Spinal cord (tissue), 10 donors: ENCODE results near the gene TP53INP2. TPM values are rescaled to one million over a fixed set of nuclear protein-coding genes. Genes with fewer than 3 reads are reported as not detected.
"Not testable (repeated sequence)": the region's sequence is repeated elsewhere in the genome, so short reads cannot be mapped to it uniquely, and the experiment has no call there.

Source experiments
- DNase-seq, 6 donors: peaks; one replicate each; pipeline versions ENCODE4 v3.0.0 to v3.0.0-alpha.2; 2013 to 2015; ENCODE audit warnings: low spot score in 6 of 6, low read depth in 4 of 6
- H3K27ac ChIP-seq: one replicate; pipeline ENCODE4 v1.5.1; 2013; ENCODE audit warnings: low read depth, low read length, control low read depth
- H3K27me3 ChIP-seq: one replicate; pipeline ENCODE4 v1.6.1; 2013; ENCODE audit warnings: low read length; ENCODE audit not compliant: control insufficient read depth, insufficient read depth
- H3K36me3 ChIP-seq: one replicate; pipeline ENCODE4 v1.6.1; 2013; ENCODE audit warnings: low read length; ENCODE audit not compliant: control insufficient read depth, insufficient read depth
- H3K4me1 ChIP-seq: one replicate; pipeline ENCODE4 v1.6.1; 2013; ENCODE audit warnings: low read length; ENCODE audit not compliant: control insufficient read depth, insufficient read depth
- H3K4me3 ChIP-seq: one replicate; pipeline ENCODE4 v1.5.1; 2013; ENCODE audit warnings: low read depth, low read length, control low read depth
- H3K9me3 ChIP-seq: one replicate; pipeline ENCODE4 v1.6.1; 2013; ENCODE audit warnings: low read length; ENCODE audit not compliant: control insufficient read depth, insufficient read depth
- WGBS: methylation state at CpG from one replicate; pipeline ENCODE4 v1.1.5; 2013; ENCODE audit warnings: missing lambda C conversion rate; ENCODE audit not compliant: insufficient coverage; 5-methylcytosine and 5-hydroxymethylcytosine counted together
- polyA plus RNA-seq, 2 donors: library from polyadenylated mRNA; unstranded; fragments of 120-200 nt; gene quantifications; one replicate each; pipeline ENCODE4 v1.2.1, GENCODE V29; 2013; ENCODE audit not compliant: insufficient read length in 2 of 2
- total RNA-seq, 2 donors: library from RNA; depleted of rRNA in 1 of 2; stranded (reverse); fragments of 120-200 nt in 1 of 2; fragments of >200 nt in 1 of 2; gene quantifications; one replicate each; pipeline versions ENCODE4 v1.2.3 to v1.2.4, GENCODE V29; 2013 to 2014
- donor health status: healthy.

The TP53INP2 gene
- total and polyA plus RNA-seq, 4 donors, result 11.3 to 57.0 (median 32.7) TPM

- H3K27ac ChIP-seq, result no peak overlapping the region
- no peaks in the 10 kb centered on the region for H3K9me3 ChIP-seq
- peaks cover 21% of the 10 kb centered on the region for H3K4me1 ChIP-seq
- 84% methylated on average over 9 of the region's 9 CpGs for WGBS
- peaks cover 32% of the 10 kb centered on the region for H3K36me3 ChIP-seq
- no peak for DNase-seq
- H3K4me3 ChIP-seq, result no peak overlapping the region
- no peaks in the 10 kb centered on the region for H3K27me3 ChIP-seq
Observed at GRCh38 chr20:34710861-34711574, 6.9 kb downstream of the TP53INP2 start.

- Histone ChIP-seq H3K4me1 (peaks cover 21% of the 10 kb centered on the region), H3K4me3 (no peak overlapping the region), H3K27me3 (no peaks in the 10 kb centered on the region), H3K9me3 (no peaks in the 10 kb centered on the region), H3K27ac (no peak overlapping the region), H3K36me3 (peaks cover 35% of the 10 kb centered on the region)
- WGBS, result 94% methylated on average over 3 of the region's 3 CpGs
- no peak for DNase-seq
Observed at GRCh38 chr20:34711813-34712430, 7.8 kb downstream of the TP53INP2 start.

GRCh38 chr20:34712525-34713192, 8.5 kb downstream of the TP53INP2 start:
- Histone ChIP-seq H3K9me3 (no peaks in the 10 kb centered on the region), H3K36me3 (peaks cover 36% of the 10 kb centered on the region), H3K4me1 (peaks cover 21% of the 10 kb centered on the region), H3K4me3 (no peak overlapping the region), H3K27ac (no peak overlapping the region), H3K27me3 (no peaks in the 10 kb centered on the region)
- DNase-seq, result no peak
- WGBS, result 80% methylated on average over 1 of the region's 5 CpGs

DNA sequence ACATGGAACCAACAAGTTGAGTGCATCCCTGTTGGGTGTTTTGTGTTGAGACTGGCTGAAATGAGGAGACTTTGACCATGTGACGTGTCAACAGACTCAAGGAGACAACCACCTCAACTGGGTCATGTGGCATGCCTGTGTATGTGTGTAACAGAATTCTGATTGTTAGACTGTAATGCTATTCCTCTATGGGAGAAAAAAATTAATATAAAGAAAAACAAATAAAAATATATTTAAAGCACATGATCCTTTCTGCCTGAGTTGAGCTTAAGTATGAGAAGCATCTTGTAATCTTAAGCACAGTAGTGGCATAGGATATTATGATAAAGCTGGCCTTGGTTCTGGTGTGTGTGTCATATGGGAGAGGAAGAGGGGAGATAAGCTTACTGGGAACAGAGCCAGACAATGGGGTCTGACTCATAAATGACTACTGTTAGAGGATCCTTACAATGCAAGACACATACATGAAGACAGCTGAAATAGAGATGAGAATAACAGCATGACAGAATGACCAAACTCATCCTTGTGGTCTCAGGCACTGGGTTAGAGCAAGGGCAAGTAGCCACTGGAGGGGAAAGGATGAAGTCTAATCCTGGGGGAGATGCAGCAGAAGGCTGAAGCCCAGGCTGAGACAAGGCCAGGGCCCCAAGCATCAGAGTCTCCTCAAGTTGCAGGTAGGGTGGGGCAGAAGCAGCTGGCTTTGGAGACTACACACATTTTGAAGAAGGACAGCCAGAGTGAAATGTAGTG, 9.2 kb downstream of the TP53INP2 start:
- peaks cover 21% of the 10 kb centered on the region for H3K4me1 ChIP-seq
- H3K27me3 ChIP-seq, result no peaks in the 10 kb centered on the region
- no peak overlapping the region for H3K4me3 ChIP-seq
- no peaks in the 10 kb centered on the region for H3K9me3 ChIP-seq
- no CpG with 5 or more reads among the region's 1 CpG for WGBS
- H3K27ac ChIP-seq, result no peak overlapping the region
- peak in 2 of 6 donors; percentile 56 to 73 for DNase-seq
- peaks cover 36% of the 10 kb centered on the region for H3K36me3 ChIP-seq

- not testable (repeated sequence) for H3K4me3 ChIP-seq, H3K27ac ChIP-seq, DNase-seq, H3K9me3 ChIP-seq, H3K27me3 ChIP-seq
- WGBS, result 95% methylated on average over 8 of the region's 10 CpGs
- Histone ChIP-seq H3K4me1 (peaks cover 14% of the 10 kb centered on the region), H3K36me3 (peaks cover 36% of the 10 kb centered on the region)
Observed at GRCh38 chr20:34713944-34714515, 9.9 kb downstream of the TP53INP2 start.

GRCh38 chr20:34715384-34715783, 11.2 kb downstream of the TP53INP2 start:
- H3K27me3 ChIP-seq, result no peaks in the 10 kb centered on the region
- no peaks in the 10 kb centered on the region for H3K9me3 ChIP-seq
- H3K4me3 ChIP-seq, result no peak overlapping the region
- H3K4me1 ChIP-seq, result peaks cover 5% of the 10 kb centered on the region
- no peak for DNase-seq
- H3K27ac ChIP-seq, result no peak overlapping the region
- WGBS, result 100% methylated on average over 2 of the region's 4 CpGs
- H3K36me3 ChIP-seq, result peaks cover 36% of the 10 kb centered on the region

- no peaks in the 10 kb centered on the region for H3K9me3 ChIP-seq
- no peaks in the 10 kb centered on the region for H3K27me3 ChIP-seq
- DNase-seq, result no peak
- H3K27ac ChIP-seq, result no peak overlapping the region
- H3K36me3 ChIP-seq, result peaks cover 27% of the 10 kb centered on the region
- H3K4me3 ChIP-seq, result no peak overlapping the region
- no peaks in the 10 kb centered on the region for H3K4me1 ChIP-seq
- no CpG with 5 or more reads among the region's 2 CpGs for WGBS
Observed at GRCh38 chr20:34716921-34717229, 12.7 kb downstream of the TP53INP2 start.

DNA sequence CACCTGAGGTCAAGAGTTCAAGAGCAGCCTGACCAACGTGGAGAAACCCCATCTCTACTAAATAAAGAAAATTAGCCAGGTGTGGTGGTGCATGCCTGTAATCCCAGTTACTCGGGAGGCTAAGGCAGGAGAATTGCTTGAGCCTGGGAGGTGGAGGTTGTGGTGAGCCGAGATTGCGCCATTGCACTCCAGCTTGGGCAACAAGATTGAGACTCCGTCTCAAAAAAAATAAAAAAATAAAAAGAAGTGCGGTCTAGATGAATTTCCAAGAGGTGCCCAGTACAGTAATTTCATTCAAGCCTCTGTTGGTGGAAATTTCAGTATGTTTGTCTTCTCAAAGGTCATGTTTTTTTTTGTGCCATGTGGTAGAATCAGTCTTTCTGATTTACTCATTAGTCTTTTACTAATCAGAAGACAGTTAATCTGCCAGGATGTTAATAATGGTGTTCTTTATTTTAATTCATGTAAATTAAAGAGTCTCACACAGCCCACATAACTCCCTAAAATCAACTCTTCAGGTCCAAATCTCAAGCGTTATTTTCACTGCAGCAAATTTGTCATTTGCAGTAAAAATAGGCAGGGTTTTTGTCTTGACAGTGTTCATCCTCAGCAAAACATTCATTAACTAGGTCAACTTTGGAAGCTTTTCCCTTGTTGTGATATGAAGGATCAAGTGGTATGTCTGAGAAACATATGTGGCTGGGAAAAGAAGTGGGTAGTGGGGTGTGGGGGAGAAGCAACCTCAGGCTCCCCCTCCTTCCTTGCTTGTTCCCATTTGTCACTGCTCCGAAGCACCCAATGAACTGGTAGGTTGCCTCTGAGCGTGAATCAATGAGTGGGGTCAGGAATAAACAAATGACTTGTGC, 13.3 kb downstream of the TP53INP2 start:
- no peaks in the 10 kb centered on the region for H3K4me1 ChIP-seq
- H3K4me3 ChIP-seq, result no peak overlapping the region
- H3K27me3 ChIP-seq, result no peaks in the 10 kb centered on the region
- no peak for DNase-seq
- peaks cover 26% of the 10 kb centered on the region for H3K36me3 ChIP-seq
- no CpG with 5 or more reads among the region's 9 CpGs for WGBS
- H3K9me3 ChIP-seq, result no peaks in the 10 kb centered on the region
- H3K27ac ChIP-seq, result no peak overlapping the region
